ENCODE data around the gene MSI2. TPM values are rescaled to one million over a fixed set of nuclear protein-coding genes. Genes with fewer than 3 reads are reported as not detected.

MSI2 gene
- total and polyA plus RNA-seq, 12 donors, result 25.5 to 135 (median 121) TPM

- no peak for TF ChIP-seq CTCF (IDR thresholded peaks at IDR 0.05)
- intact Hi-C loops (cut with DNase I), result loop anchor here in 9 of 10 donors (5.0 to 10.0 kb wide), 8 partner anchors 77 to 351 kb away; partner anchors contain the start of genes CCDC182 (in 7 of the 9) and MSI2 (in 1 of the 9)
- Histone ChIP-seq H3K36me3 (no peaks in the 10 kb centered on the region), H3K27me3 (no peaks in the 10 kb centered on the region), H3K9me3 (peaks cover 0 to 10% (median 0%) of the 10 kb centered on the region in 11 donors), H3K4me3 (no peak overlapping the region), H3K27ac (no peak overlapping the region), H3K4me1 (peaks cover 0 to 53% (median 35%) of the 10 kb centered on the region in 9 donors)
- DNase-seq (no peak), ATAC-seq (no peak)
- 93 to 97% methylated on average over 4 of the region's 4 CpGs for WGBS, 2 donors
These were observed 339.1 kb downstream of the MSI2 start for GRCh38 chr17:57595426-57595825.

DNA sequence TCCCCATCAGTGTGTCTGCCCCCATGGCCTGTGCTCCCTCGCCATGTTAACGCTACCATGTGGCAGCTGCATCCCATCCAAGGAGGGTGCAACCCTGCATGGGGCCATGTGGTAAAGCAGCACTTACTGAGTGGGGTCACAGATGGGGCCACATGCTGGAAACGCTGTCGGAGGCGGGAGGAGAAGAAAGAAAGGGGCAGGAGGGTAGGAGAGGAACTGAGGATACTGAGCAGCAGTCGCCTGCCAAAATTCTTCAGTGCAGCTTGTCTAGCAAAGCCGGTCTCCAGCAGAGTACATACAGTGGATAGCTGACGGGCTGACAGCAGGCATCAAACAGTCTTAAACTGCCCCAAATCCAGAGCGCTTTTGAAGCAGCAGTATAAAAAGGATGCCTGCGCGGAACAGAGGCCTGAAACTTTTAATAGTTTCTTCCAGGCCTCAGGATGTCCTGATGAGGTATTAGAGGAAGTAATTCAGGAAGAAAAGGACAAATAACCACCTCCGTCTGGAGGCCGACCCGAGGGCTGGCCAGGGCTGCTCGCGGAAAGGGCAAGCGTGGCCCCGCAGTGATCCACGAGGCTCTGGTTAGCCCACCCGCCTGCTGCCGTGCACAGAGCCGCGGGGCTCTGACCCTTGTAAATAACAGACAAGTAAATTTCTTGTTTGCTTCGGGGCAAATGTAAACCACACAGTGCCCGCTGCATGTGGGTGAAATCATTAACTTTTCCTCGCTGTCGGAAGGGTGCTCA lies 339.8 kb downstream of the MSI2 start:
- DNase-seq (no peak), ATAC-seq (no peak)
- intact Hi-C loops (cut with DNase I), result loop anchor here in 9 of 10 donors (2.0 to 10.0 kb wide), 10 partner anchors 75 to 351 kb away; partner anchors contain the start of genes CCDC182 (in 7 of the 9) and MSI2 (in 1 of the 9)
- Histone ChIP-seq H3K27me3 (no peaks in the 10 kb centered on the region), H3K27ac (no peak overlapping the region), H3K9me3 (peaks cover 0 to 10% (median 0%) of the 10 kb centered on the region in 11 donors), H3K4me3 (no peak overlapping the region), H3K4me1 (peaks cover 0 to 53% (median 30%) of the 10 kb centered on the region in 9 donors), H3K36me3 (no peaks in the 10 kb centered on the region)
- WGBS, 2 donors, result 72 to 73% methylated on average over 27 of the region's 27 CpGs
- no peak for TF ChIP-seq CTCF (IDR thresholded peaks at IDR 0.05)

DNA sequence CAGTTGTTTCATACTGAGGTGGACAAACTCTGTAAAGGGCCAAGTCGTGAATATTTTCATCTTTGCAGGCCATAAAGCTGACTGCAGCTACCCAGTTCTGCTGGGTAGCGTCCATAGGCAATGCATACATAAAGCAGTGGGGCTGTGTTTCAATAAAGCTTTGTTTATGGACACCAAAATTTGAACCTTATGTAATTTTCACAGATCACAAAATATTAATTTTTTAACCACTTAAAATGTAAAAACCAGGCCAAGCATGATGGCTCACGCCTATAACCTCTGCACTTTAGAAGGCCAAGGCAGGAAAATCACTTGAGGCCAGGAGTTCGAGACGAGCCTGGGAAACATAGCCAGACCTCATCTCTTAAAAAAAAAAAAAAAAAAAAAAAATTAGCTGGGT lies 340.8 kb downstream of the MSI2 start:
- Histone ChIP-seq H3K27ac (peak overlapping the region in 2 of 10 donors; percentile 64), H3K36me3 (no peaks in the 10 kb centered on the region), H3K4me3 (no peak overlapping the region), H3K27me3 (no peaks in the 10 kb centered on the region), H3K9me3 (peaks cover 0 to 10% (median 0%) of the 10 kb centered on the region in 11 donors), H3K4me1 (peaks cover 0 to 57% (median 34%) of the 10 kb centered on the region in 9 donors)
- ATAC-seq (no peak), DNase-seq (no peak)
- intact Hi-C loops (cut with DNase I), result loop anchor here in 9 of 10 donors (2.0 to 10.0 kb wide), 10 partner anchors 74 to 352 kb away; partner anchors contain the start of genes CCDC182 (in 7 of the 9) and MSI2 (in 1 of the 9)
- no peak for TF ChIP-seq CTCF (IDR thresholded peaks at IDR 0.05)
- WGBS, 2 donors, result 86 to 94% methylated on average over 5 of the region's 5 CpGs

- H3K9me3 ChIP-seq, result peaks cover 0 to 10% (median 0%) of the 10 kb centered on the region in 11 donors
- intact Hi-C loops (cut with DNase I), result loop anchor here (1.0 to 10.0 kb wide), 11 partner anchors 73 to 353 kb away; partner anchors contain the start of genes CCDC182 (in 7 of the 10) and MSI2 (in 1 of the 10)
- WGBS, 2 donors, result 58 to 60% methylated on average over 8 of the region's 8 CpGs
- no peaks in the 10 kb centered on the region for H3K27me3 ChIP-seq
- H3K4me1 ChIP-seq, result peaks cover 0 to 57% (median 34%) of the 10 kb centered on the region in 9 donors
- H3K36me3 ChIP-seq, result no peaks in the 10 kb centered on the region
- ATAC-seq, result peak in 7 of 8 donors; percentile 39 to 80 (median 71)
- peak; percentile 67 to 93 (median 85) for TF ChIP-seq CTCF (IDR thresholded peaks at IDR 0.05)
- DNase-seq, result peak; percentile 57 to 81
- H3K27ac ChIP-seq, result peak overlapping the region in 8 of 10 donors; percentile 5 to 65 (median 58)
- no peak overlapping the region for H3K4me3 ChIP-seq
These were observed 341.5 kb downstream of the MSI2 start for GRCh38 chr17:57597531-57598453.
